IMR-90 (cell line): ENCODE results near the gene RPAIN.

ENCODE experiments used
- BHLHE40 ChIP-seq: fragments of 150-350 bp; IDR thresholded peaks from 2 replicates; pipeline ENCODE4 v1.6.1; 2016; ENCODE audit warnings: mild to moderate bottlenecking, low read depth, low read length
- CEBPB ChIP-seq: IDR thresholded peaks from 2 replicates; pipeline ENCODE4 v1.6.1; 2012; ENCODE audit warnings: low read depth, low read length, improper control_type of control experiment
- FOS ChIP-seq: fragments of 150-350 bp; IDR thresholded peaks from 2 replicates; pipeline ENCODE4 v1.6.1; 2016; ENCODE audit warnings: low read depth, low read length
- NFE2L2 ChIP-seq: fragments of 150-350 bp; IDR thresholded peaks from 2 replicates; pipeline ENCODE4 v1.6.1; 2016; ENCODE audit warnings: low read depth, mild to moderate bottlenecking, low read length
- POLR2A ChIP-seq: IDR thresholded peaks from 2 replicates; pipeline ENCODE4 v1.6.1; 2012; ENCODE audit warnings: mild to moderate bottlenecking, low read depth, low read length
- RAD21 ChIP-seq: IDR thresholded peaks from 2 replicates; pipeline ENCODE4 v1.6.1; 2012; ENCODE audit warnings: low read length, improper control_type of control experiment
- RCOR1 ChIP-seq: IDR thresholded peaks from 2 replicates; pipeline ENCODE4 v1.6.1; 2012; ENCODE audit warnings: mild to moderate bottlenecking, low read length, improper control_type of control experiment; ENCODE audit not compliant: insufficient replicate concordance
- SMC3 ChIP-seq: fragments of 150-350 bp; IDR thresholded peaks from 2 replicates; pipeline ENCODE4 v1.6.1; 2016; ENCODE audit warnings: low read depth, mild to moderate bottlenecking, antibody characterized with exemption, low read length, moderate library complexity
- TF ChIP-seq, protein P1 (sequence below): conservative IDR thresholded peaks from 2 replicates; pipeline ENCODE4 v1.5.1; 2012; ENCODE audit warnings: mild to moderate bottlenecking, low read depth, low read length, improper control_type of control experiment
- TF ChIP-seq, protein P2 (sequence below): fragments of 150-350 bp; IDR thresholded peaks from 2 replicates; pipeline ENCODE4 v1.6.1; 2017; ENCODE audit warnings: mild to moderate bottlenecking, antibody characterized with exemption, low read length, low read depth

DNA sequence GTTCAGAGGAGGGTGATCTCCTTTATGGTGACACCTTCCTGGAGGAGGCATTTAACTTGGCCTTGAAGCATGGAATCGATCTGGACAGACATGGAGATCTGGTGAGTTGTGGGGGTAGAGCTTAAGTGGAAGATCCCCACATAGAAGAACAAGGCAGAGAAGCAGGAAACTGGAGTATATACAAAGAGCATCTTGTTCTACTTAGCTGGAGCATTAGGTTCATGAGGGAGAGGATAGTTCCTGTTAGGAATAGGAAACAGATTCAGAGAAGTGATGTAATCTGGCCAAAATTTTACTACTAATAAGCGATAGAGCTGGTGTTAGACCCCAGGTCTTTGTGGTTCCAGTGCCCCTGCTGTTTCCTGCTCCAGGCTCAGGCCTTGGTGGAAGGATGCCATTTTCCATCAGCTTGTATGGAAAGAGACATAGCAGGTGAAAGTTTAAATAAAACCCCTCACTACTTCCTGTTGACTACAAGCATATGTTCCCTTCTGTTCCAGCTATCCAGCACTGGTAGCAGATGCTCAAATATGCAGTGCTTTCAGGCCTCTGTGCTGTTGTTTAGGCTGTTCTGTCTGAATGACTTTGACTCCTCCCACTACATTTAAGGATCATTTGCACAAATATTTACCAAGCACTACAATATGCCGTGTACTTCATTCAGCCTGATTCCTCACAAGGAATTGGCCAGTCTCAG, 9.4 kb downstream of the RPAIN start:
- TF ChIP-seq, protein P1, sequence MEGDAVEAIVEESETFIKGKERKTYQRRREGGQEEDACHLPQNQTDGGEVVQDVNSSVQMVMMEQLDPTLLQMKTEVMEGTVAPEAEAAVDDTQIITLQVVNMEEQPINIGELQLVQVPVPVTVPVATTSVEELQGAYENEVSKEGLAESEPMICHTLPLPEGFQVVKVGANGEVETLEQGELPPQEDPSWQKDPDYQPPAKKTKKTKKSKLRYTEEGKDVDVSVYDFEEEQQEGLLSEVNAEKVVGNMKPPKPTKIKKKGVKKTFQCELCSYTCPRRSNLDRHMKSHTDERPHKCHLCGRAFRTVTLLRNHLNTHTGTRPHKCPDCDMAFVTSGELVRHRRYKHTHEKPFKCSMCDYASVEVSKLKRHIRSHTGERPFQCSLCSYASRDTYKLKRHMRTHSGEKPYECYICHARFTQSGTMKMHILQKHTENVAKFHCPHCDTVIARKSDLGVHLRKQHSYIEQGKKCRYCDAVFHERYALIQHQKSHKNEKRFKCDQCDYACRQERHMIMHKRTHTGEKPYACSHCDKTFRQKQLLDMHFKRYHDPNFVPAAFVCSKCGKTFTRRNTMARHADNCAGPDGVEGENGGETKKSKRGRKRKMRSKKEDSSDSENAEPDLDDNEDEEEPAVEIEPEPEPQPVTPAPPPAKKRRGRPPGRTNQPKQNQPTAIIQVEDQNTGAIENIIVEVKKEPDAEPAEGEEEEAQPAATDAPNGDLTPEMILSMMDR, result no peak
- no peak for TF ChIP-seq RCOR1
- TF ChIP-seq POLR2A, result no peak
- no peak for TF ChIP-seq BHLHE40
- TF ChIP-seq, protein P2, sequence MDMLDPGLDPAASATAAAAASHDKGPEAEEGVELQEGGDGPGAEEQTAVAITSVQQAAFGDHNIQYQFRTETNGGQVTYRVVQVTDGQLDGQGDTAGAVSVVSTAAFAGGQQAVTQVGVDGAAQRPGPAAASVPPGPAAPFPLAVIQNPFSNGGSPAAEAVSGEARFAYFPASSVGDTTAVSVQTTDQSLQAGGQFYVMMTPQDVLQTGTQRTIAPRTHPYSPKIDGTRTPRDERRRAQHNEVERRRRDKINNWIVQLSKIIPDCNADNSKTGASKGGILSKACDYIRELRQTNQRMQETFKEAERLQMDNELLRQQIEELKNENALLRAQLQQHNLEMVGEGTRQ, result no peak
- TF ChIP-seq NFE2L2, result no peak
- TF ChIP-seq CEBPB, result no peak
- TF ChIP-seq SMC3, result no peak
- TF ChIP-seq FOS, result no peak
- TF ChIP-seq RAD21, result no peak
